ENCODE results near the gene PINK1. TPM values are rescaled to one million over a fixed set of nuclear protein-coding genes. Genes with fewer than 3 reads are reported as not detected.

PINK1 gene
- total RNA-seq, 1 experiment from 2014 or later = 22.3 TPM

GRCh38 chr1:20610970-20611369, 22.3 kb upstream of the PINK1 start:
- DNase-seq (ENCODE audit: low spot score) = no peak

- DNase-seq (ENCODE audit: low spot score) = no peak
Measured at GRCh38 chr1:20611652-20612051, 21.6 kb upstream of the PINK1 start.

DNA sequence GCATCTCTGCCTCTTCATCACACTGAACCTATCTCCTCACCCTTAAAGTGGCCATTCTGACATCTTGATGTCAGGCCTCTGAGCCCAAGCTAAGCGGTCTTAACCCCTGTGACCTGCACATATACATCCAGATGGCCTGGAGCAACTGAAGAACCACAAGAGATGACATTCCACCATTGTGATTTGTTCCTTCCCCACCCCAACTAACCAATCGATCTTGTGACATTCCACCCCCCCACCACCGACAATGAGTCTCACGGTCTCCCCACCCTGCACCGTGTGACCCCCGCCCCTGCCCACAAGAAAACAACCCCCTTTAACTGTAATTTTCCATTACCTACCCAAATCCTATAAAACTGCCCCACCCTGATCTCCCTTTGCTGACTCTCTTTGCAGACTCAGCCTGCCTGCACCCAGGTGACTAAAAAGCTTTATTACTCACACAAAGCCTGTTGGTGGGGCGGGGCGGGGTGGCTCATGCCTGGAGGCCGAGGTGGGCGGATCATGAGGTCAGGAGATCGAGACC, 21.0 kb upstream of the PINK1 start:
- DNase-seq (ENCODE audit: low spot score) = peak; percentile 55

DNA sequence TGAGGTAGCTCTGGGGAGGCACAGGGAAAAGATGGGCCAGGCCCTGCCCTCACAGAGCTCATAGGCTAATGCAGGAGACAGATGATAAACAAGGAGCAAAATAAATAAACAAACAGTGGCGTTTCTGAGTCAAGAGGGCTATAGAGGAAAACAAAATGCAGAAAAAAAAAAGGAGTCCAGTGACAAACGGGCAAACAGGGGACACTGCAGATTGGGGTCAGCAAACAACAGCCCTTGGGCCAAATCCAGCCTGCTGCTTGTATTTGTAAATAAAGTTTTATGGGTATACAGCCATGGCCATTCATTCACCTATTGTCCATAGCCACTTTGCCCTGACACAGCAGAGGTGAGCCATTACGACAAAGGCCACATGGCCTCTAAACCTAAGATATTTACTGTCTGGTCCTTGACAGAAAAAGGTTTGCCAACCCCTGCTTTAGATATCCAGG, 19.1 kb upstream of the PINK1 start:
- no peak for DNase-seq (ENCODE audit: low spot score)

GRCh38 chr1:20615946-20616846, 17.1 kb upstream of the PINK1 start:
- no peak for DNase-seq (ENCODE audit: low spot score)

DNA sequence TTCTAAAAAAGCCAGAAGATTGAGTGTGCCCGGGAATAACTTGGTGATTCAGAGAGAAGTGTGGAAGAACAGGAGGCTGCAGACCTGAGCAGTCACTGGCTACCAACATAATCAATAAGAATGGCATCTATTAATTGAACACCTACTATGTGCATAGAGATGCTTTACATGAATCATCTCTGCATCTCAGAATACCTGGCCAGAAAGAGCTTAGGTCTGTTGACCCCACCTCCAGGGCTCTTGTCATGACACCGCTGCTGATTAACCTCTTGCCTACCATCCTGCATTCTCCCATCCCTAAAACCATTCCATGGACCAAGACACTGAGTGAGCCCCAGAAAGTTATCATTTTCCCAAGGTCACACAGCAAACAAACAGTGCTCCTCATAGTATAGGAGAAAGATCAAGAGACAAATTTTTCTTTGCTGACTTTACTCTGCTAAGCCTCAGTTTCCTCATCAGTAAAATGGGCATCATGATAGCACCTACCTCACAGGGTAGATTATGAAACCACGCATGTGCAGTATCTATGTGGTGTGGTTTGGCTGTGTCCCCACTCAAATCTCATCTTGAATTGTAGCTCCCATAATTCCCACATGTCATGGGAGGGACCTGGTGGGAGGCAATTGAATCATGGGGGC, 16.3 kb upstream of the PINK1 start:
- no peak for DNase-seq (ENCODE audit: low spot score)

DNA sequence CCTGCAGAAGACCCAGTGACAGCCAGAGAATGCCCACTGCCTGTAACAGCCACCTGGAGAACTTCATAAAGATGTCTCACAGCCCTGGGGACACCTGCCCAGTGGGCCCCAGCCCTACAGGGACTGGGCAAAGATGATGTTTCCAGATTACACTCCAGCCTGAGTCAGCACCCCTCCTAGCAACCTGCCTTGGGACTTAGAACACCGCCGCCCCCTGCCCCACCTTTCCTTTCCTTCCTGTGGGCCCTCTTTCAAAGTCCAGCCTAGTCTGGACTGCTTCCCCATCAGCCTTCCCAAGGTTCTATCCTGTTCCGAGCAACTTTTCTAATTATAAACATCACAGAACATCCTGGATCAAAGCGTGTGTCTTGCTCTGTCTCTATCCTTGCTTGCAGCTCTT, 14.7 kb upstream of the PINK1 start:
- no peak for DNase-seq (ENCODE audit: low spot score)

- DNase-seq (ENCODE audit: low spot score) = no peak
Measured at GRCh38 chr1:20619999-20620398, 13.3 kb upstream of the PINK1 start.

GRCh38 chr1:20621012-20621411, 12.2 kb upstream of the PINK1 start:
- DNase-seq (ENCODE audit: low spot score) = no peak

GRCh38 chr1:20624709-20625108, 8.5 kb upstream of the PINK1 start:
- DNase-seq (ENCODE audit: low spot score) = no peak

DNA sequence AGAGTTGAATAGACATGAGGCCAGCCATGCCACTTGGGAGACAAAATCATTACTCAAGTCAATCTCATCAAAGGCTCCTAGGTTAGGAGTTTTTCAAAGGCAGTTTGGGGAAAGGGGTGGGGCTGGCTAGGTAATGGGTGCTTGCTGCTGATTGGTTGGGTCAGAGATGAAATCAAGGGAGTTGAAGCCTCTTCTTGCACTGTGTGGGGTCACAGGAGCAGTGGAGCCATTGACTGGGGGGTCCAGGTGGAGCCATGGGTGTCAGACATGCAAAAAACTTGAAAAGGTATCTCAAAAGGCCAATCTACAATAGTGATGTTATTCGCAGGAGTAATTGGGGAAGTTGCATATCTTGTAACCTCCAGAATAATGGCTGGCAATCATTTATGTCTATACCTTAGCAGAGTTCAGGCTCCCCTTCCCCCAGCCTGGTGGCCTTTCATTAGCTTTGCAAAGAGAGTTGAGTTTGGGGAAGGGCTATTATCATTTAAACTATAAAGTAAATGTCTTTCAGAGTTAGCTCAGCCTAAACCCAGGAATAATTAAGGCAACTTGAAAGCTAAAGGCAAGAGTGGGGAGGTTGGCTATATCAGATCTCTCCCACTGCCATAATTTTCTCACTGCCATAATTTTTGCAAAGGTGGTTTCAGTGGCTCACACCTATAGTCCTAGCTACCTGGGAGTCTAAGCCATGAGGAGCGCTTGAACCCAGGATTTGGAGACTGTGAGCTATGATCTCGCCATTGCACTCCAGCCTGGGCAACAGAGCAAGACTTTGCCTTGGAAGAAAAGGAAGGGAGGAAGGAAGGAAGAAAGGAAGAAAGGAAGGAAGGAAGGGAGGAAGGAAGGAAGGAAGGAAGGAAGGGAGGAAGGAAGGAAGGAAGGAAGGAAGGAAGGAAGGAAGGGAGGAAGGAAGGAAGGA, 7.8 kb upstream of the PINK1 start:
- no peak for DNase-seq (ENCODE audit: low spot score)

GRCh38 chr1:20626098-20626427, 7.2 kb upstream of the PINK1 start:
- no peak for DNase-seq (ENCODE audit: low spot score)

DNA sequence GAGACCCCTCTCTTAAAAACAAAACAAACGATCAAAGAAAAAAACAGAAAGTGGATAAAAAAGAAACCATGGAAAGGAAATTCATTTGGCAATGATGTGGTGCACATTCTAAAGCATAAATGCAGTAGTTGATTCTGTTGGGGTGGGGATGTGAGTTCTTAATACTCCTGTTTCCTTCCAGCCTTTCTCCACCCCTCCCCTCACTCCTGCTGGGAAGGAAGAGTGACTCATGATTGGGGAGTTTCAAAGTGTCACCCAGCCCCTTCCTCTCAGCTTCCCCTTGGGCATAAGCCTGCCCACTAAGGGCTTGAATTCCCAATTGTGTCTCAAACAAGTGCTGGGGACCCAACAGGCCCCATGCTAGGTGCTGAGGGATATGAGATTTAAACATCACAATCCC, 6.7 kb upstream of the PINK1 start:
- DNase-seq (ENCODE audit: low spot score) = no peak

GRCh38 chr1:20630729-20631128, 2.5 kb upstream of the PINK1 start:
- no peak for DNase-seq (ENCODE audit: low spot score)

GRCh38 chr1:20632386-20632785, 872 bp upstream of the PINK1 start:
- no peak for DNase-seq (ENCODE audit: low spot score)

GRCh38 chr1:20634065-20634593, 871 bp downstream of the PINK1 start:
- no peak for DNase-seq (ENCODE audit: low spot score)

- peak; percentile 68 for DNase-seq (ENCODE audit: low spot score)
Measured at GRCh38 chr1:20634594-20635084, 1.4 kb downstream of the PINK1 start.

DNA sequence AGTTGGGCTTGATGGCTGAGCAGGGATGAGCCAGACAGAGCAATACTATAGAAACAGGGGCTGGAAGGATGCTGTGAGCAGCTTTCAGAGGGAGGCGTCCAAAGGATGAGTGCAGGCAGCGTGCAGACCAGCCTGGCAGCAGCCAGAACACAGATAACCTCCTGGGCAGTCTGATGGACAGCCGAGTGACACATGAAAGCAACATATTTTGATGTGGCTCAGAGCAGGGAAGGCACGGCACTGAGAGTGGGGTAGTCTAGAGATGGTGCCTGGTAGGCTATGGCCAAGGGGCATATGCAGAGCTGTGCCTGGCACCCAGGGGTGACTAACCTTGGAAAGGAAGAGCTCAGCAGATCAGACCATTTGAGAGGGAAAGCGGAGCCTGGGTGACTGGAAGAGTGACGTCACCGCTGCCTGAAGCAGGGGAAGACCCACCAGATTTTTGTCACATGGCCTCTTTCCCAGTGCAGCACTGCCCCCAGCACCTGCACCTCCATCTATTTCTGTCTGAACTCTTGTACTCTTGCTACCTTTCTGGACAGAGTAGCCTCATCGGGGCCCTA, 3.6 kb downstream of the PINK1 start:
- DNase-seq (ENCODE audit: low spot score) = no peak

- DNase-seq (ENCODE audit: low spot score) = peak; percentile 78
Measured at GRCh38 chr1:20640183-20640597, 6.9 kb downstream of the PINK1 start.

DNA sequence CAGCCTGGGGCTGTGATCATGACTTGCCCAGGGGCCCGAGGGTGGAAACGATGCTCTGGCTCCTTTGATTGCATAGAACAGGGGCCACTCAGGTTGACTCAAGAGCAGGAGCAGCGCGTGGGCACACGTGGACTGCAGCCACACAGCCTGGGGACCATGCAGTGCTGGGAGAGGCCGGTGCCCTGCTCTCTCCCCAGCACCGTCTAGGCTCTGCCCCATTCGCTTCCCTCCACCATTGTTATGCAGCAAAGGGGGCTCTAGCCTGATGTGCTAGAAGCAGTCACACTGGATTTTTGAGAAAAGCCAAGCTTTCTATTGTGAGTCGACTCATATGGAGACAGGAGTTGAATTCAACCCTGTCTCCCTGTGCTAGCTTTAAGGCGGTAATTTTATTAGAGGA, 8.7 kb downstream of the PINK1 start:
- DNase-seq (ENCODE audit: low spot score) = no peak

DNA sequence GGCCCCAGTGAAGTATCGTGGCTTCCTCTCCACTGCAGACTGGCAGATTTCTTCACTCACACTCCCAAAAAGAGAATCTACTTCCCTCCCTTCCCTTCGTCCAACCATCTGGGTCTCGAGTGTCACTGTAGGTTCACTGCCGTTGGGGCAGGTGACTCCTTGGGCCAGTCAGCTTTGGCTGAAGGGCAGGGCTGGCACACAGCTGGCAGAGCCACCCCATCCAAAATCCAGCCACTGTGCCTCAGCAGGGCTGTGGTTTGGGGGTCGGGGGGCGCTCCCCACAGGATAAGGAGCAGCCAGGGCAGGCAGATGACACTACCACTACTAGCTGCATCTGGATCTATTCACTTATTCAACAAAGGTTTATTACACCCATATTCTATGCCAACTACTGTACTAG, 9.8 kb downstream of the PINK1 start:
- no peak for DNase-seq (ENCODE audit: low spot score)
